ENCODE results near the gene HDGF. TPM values are rescaled to one million over a fixed set of nuclear protein-coding genes. Genes with fewer than 3 reads are reported as not detected.

HDGF gene
- total and polyA plus RNA-seq, 2 donors (not counting 3 experiments of a cell fraction or from before 2014, with no cell fraction given): 95.1 to 298 TPM

- no peaks in the 10 kb centered on the region for H3K9me3 ChIP-seq (replicated peaks; ENCODE audit: control insufficient read depth, insufficient read depth, low read length)
- H3K4me3 ChIP-seq (replicated peaks in 1 of 3; ENCODE audit: insufficient read depth in 1 of 3, low read depth in 1 of 3, low read length in 3 of 3): no peak overlapping the region
- intact Hi-C loops (cut with micrococcal nuclease): no loop called here
- peaks cover 13% of the 10 kb centered on the region for H3K4me1 ChIP-seq (ENCODE audit: control insufficient read depth, extremely low read depth, insufficient read depth, low read length)
- no TSS peak for BruUV-seq (replicated peaks)
- DNase-seq (ENCODE audit: low read depth, low spot score) (no peak), FAIRE-seq (no peak)
- no peaks in the 10 kb centered on the region for H3K9me1 ChIP-seq (replicated peaks; ENCODE audit: control insufficient read depth, extremely low read depth, insufficient read depth, low read length)
- peaks cover 11% of the 10 kb centered on the region for H3K79me2 ChIP-seq (ENCODE audit: control insufficient read depth, insufficient read depth, low read length)
- H3K27me3 ChIP-seq (ENCODE audit: control insufficient read depth in 2 of 2, insufficient read depth in 2 of 2, low read length in 2 of 2): no peaks in the 10 kb centered on the region
- peaks cover 5 to 23% of the 10 kb centered on the region in 2 experiments for H3K36me3 ChIP-seq (ENCODE audit: control insufficient read depth in 2 of 2, extremely low read depth in 1 of 2, insufficient read depth in 2 of 2, low read length in 2 of 2)
- dilution Hi-C loops (cut with MboI; ENCODE audit: extremely low pct_ligation_motif_present, low sequenced_read_pairs): no loop called here
- H3K4me2 ChIP-seq (ENCODE audit: insufficient read depth, low read length): no peak overlapping the region
- ChIA-PET CTCF (no interaction called here), POLR2A (no interaction called here)
- TF ChIP-seq FOS (IDR thresholded peaks at IDR 0.05; ENCODE audit: borderline replicate concordance, insufficient read depth, low read length) (no peak), POLR2AphosphoS5 (IDR thresholded peaks at IDR 0.05; ENCODE audit: insufficient read depth, low read depth, low read length) (no peak), MAX (IDR thresholded peaks at IDR 0.05; ENCODE audit: insufficient read depth, insufficient read length) (no peak), GATA2 (IDR thresholded peaks at IDR 0.05; ENCODE audit: insufficient read depth, insufficient read length, low read depth, low read length) (no peak), EZH2 (IDR thresholded peaks at IDR 0.05; ENCODE audit: borderline replicate concordance, low read depth, low read length, severe bottlenecking) (no peak), JUN (IDR thresholded peaks at IDR 0.05; ENCODE audit: borderline replicate concordance, insufficient read depth, insufficient read length, low read depth) (no peak), MYC (IDR thresholded peaks at IDR 0.05; ENCODE audit: low read depth, low read length) (no peak), POLR2A (IDR thresholded peaks at IDR 0.05; ENCODE audit: low read depth, low read length) (no peak)
- TF ChIP-seq, protein P1, sequence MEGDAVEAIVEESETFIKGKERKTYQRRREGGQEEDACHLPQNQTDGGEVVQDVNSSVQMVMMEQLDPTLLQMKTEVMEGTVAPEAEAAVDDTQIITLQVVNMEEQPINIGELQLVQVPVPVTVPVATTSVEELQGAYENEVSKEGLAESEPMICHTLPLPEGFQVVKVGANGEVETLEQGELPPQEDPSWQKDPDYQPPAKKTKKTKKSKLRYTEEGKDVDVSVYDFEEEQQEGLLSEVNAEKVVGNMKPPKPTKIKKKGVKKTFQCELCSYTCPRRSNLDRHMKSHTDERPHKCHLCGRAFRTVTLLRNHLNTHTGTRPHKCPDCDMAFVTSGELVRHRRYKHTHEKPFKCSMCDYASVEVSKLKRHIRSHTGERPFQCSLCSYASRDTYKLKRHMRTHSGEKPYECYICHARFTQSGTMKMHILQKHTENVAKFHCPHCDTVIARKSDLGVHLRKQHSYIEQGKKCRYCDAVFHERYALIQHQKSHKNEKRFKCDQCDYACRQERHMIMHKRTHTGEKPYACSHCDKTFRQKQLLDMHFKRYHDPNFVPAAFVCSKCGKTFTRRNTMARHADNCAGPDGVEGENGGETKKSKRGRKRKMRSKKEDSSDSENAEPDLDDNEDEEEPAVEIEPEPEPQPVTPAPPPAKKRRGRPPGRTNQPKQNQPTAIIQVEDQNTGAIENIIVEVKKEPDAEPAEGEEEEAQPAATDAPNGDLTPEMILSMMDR (IDR thresholded peaks at IDR 0.05; ENCODE audit: extremely low read depth in 1 of 2, insufficient read depth in 1 of 2, low read depth in 1 of 2, low read length in 2 of 2): no peak
- no peaks in the 10 kb centered on the region for H4K20me1 ChIP-seq (replicated peaks; ENCODE audit: control insufficient read depth, extremely low read depth, insufficient read depth, low read length)
- H3K27ac ChIP-seq (ENCODE audit: insufficient read depth, low read depth, low read length): no peak overlapping the region
- H3K9ac ChIP-seq (replicated peaks; ENCODE audit: extremely low read depth, insufficient read depth, low read length): no peak overlapping the region
- no peak overlapping the region for H2AFZ ChIP-seq (ENCODE audit: low read depth, low read length)
Observed at GRCh38 chr1:156738916-156739315, 12.6 kb downstream of the HDGF start.

Data from endothelial cell of umbilical vein (primary cell).